GM12875 (cell line): ENCODE measurements around the gene LBH.

ENCODE experiments used
- H3K4me3 ChIP-seq: one replicate; pipeline ENCODE4 v1.5.1; 2011; ENCODE audit warnings: low read depth, low read length, control low read depth
- TF ChIP-seq, protein P1 (sequence below): IDR thresholded peaks from 2 replicates; pipeline ENCODE4 v1.5.1; 2011; ENCODE audit warnings: low read depth, mild to moderate bottlenecking, control low read depth, inconsistent platforms, low read length, moderate library complexity, borderline replicate concordance; ENCODE audit not compliant: insufficient read depth

The LBH gene

DNA sequence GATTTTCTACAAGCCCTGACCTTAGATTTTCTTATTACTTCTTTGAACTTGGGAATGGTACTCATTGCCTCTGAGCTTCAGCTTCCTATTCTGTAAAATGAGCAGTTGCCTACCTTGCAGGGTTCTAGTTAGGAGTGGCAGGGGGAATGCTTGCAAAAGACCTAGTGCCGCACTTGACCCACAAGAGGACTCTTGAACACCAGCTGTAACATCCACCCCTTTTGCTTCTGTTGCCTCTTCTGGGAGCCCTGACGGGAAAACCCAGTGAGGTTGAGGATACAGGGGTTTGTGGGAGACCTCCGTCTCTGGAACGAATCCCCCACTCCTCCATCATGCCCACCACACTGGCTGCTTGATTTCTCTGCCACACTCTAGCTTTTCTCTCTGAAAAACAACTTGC, 27.1 kb upstream of the LBH start:
- TF ChIP-seq, protein P1, sequence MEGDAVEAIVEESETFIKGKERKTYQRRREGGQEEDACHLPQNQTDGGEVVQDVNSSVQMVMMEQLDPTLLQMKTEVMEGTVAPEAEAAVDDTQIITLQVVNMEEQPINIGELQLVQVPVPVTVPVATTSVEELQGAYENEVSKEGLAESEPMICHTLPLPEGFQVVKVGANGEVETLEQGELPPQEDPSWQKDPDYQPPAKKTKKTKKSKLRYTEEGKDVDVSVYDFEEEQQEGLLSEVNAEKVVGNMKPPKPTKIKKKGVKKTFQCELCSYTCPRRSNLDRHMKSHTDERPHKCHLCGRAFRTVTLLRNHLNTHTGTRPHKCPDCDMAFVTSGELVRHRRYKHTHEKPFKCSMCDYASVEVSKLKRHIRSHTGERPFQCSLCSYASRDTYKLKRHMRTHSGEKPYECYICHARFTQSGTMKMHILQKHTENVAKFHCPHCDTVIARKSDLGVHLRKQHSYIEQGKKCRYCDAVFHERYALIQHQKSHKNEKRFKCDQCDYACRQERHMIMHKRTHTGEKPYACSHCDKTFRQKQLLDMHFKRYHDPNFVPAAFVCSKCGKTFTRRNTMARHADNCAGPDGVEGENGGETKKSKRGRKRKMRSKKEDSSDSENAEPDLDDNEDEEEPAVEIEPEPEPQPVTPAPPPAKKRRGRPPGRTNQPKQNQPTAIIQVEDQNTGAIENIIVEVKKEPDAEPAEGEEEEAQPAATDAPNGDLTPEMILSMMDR: no peak
- H3K4me3 ChIP-seq: no peak overlapping the region

DNA sequence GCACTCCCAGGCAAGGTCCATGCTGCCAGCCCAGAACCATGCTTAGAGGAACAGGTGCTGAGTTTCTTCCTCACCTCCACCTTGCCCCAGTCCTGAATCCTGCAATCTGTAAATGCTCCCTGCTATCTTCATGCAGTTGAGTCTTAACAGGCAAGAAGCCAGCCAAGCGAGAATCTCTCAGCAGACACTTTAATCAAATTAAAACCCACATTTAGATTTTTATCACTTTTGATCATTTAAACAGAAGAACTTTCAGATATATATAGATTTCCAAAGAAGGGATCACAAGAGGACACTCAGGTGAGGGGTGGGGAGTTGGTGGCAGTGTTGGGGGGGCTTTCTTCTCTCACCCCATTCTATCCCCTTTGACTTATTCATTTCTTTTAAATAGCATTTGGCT, 25.9 kb upstream of the LBH start:
- TF ChIP-seq, protein P1: no peak
- no peak overlapping the region for H3K4me3 ChIP-seq

- H3K4me3 ChIP-seq: no peak overlapping the region
- TF ChIP-seq, protein P1: no peak
Measured at GRCh38 chr2:30206461-30207430, 24.6 kb upstream of the LBH start.

- no peak overlapping the region for H3K4me3 ChIP-seq
- TF ChIP-seq, protein P1: peak; percentile 80
Measured at GRCh38 chr2:30208453-30208852, 22.9 kb upstream of the LBH start.

- TF ChIP-seq, protein P1: no peak
- H3K4me3 ChIP-seq: no peak overlapping the region
Measured at GRCh38 chr2:30209227-30209626, 22.1 kb upstream of the LBH start.

GRCh38 chr2:30213326-30213725, 18.0 kb upstream of the LBH start:
- H3K4me3 ChIP-seq: no peak overlapping the region
- TF ChIP-seq, protein P1: no peak
